ENCODE data around the gene ADK. TPM values are rescaled to one million over a fixed set of nuclear protein-coding genes. Genes with fewer than 3 reads are reported as not detected.

Gene ADK
- total RNA-seq, 1 experiment from 2014 or later: 26.8 TPM

GRCh38 chr10:74431816-74432215 is 280.8 kb downstream of the ADK start:
- Histone ChIP-seq H3K27me3 (ENCODE audit: insufficient read depth, low read length) (no peaks in the 10 kb centered on the region), H2BK12ac (ENCODE audit: insufficient read length, low read depth, low read length) (no peak overlapping the region), H2BK20ac (ENCODE audit: low read depth, low read length, poor library complexity, severe bottlenecking) (no peak overlapping the region), H3K23ac (ENCODE audit: insufficient read length, low read depth, low read length) (no peak overlapping the region), H4K91ac (ENCODE audit: insufficient read length, low read depth, low read length) (no peak overlapping the region), H4K5ac (ENCODE audit: insufficient read length, low read depth, low read length) (no peak overlapping the region), H3K14ac (ENCODE audit: insufficient read depth, low read length) (no peak overlapping the region), H3K79me1 (ENCODE audit: insufficient read depth, low read depth, low read length, poor library complexity, severe bottlenecking) (no peaks in the 10 kb centered on the region), H2AFZ (ENCODE audit: low read length) (no peak overlapping the region), H3K18ac (ENCODE audit: insufficient read length, low read depth, low read length) (no peak overlapping the region), H3K4me1 (ENCODE audit: insufficient read depth, low read length) (no peaks in the 10 kb centered on the region), H3K23me2 (ENCODE audit: insufficient read length, low read depth, low read length, poor library complexity, severe bottlenecking) (no peaks in the 10 kb centered on the region), H3K9me3 (ENCODE audit: control insufficient read depth, low read depth, low read length) (no peaks in the 10 kb centered on the region), H3K4me2 (ENCODE audit: insufficient read depth, insufficient read length, low read length) (no peak overlapping the region), H2AK5ac (ENCODE audit: insufficient read length, low read length) (no peak overlapping the region), H3K79me2 (ENCODE audit: insufficient read depth, low read length) (no peaks in the 10 kb centered on the region), H3K56ac (ENCODE audit: insufficient read length, low read depth, low read length) (no peak overlapping the region), H3T11ph (ENCODE audit: low read length) (no peak overlapping the region), H2BK15ac (ENCODE audit: low read depth, low read length) (no peak overlapping the region), H3K9ac (ENCODE audit: extremely low read depth, insufficient read length, low read length) (no peak overlapping the region), H3K4ac (ENCODE audit: low read depth, low read length) (no peak overlapping the region), H4K20me1 (ENCODE audit: control insufficient read depth, insufficient read depth, insufficient read length) (no peaks in the 10 kb centered on the region), H2BK5ac (ENCODE audit: insufficient read length, low read length) (no peak overlapping the region), H4K8ac (replicated peaks; ENCODE audit: insufficient read length, low read depth, low read length) (no peak overlapping the region), H3K27ac (ENCODE audit: insufficient read length, low read depth, low read length) (no peak overlapping the region), H2BK120ac (ENCODE audit: low read depth, low read length, poor library complexity, severe bottlenecking) (no peak overlapping the region)
- DNase-seq: no peak
- H3K36me3 Mint-ChIP-seq (ENCODE audit: insufficient read depth in 1 of 3, low read depth in 3 of 3): no peaks in the 10 kb centered on the region
- no peak overlapping the region for H3K27ac Mint-ChIP-seq
- no peaks in the 10 kb centered on the region for H3K27me3 Mint-ChIP-seq (ENCODE audit: low read depth)
- no peak overlapping the region for H3K4me3 Mint-ChIP-seq
- WGBS (ENCODE audit: extremely low coverage, insufficient read length, low lambda C conversion rate): no CpG with 5 or more reads among the region's 4 CpGs
- no peaks in the 10 kb centered on the region for H3K9me3 Mint-ChIP-seq
- peaks cover 2 to 4% of the 10 kb centered on the region in 2 experiments; a peak in 2 of 4 replicates for H3K4me1 Mint-ChIP-seq
- no peak for TF ChIP-seq CTCF (conservative IDR thresholded peaks at IDR 0.05)
